Measurements from ENCODE around the gene QKI.
"Not testable (repeated sequence)": the region's sequence is repeated elsewhere in the genome, so short reads cannot be mapped to it uniquely, and the experiment has no call there.

The QKI gene

GRCh38 chr6:163439390-163439789 is 24.9 kb downstream of the QKI start:
- H2AFZ ChIP-seq (ENCODE audit: low read depth, low read length); H3K4me1 ChIP-seq (ENCODE audit: insufficient read depth, low read length); H3K4me3 ChIP-seq (ENCODE audit: low read length); H3K27me3 ChIP-seq (ENCODE audit: insufficient read depth, low read length); H3K9me3 ChIP-seq (ENCODE audit: low read length): not testable (repeated sequence)
- peaks cover 30% of the 10 kb centered on the region for H3K36me3 ChIP-seq (ENCODE audit: insufficient read depth, low read length)

DNA sequence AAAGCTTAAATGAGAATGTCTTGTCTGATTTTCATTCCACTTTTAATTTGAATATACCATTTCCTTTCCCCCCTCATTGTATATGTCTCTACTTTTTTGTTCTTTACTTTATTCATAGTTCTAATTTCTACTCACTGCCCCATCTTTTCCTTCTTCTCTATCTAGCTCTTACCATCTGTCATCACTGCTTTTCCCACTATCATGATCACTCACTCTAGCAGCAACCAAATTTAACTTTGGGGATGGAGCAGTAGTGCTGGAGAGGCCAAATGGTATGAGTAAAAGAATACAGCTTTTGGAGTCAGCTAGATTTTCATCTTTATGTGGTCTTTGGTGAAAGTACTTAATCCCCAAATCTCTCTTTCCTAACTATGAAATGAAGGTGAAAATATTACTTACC is 25.5 kb downstream of the QKI start:
- H3K27me3 ChIP-seq (ENCODE audit: insufficient read depth, low read length): no peaks in the 10 kb centered on the region
- no peak overlapping the region for H3K4me3 ChIP-seq (ENCODE audit: low read length)
- H3K9me3 ChIP-seq (ENCODE audit: low read length): no peaks in the 10 kb centered on the region
- H3K36me3 ChIP-seq (ENCODE audit: insufficient read depth, low read length): peaks cover 33% of the 10 kb centered on the region
- H2AFZ ChIP-seq (ENCODE audit: low read depth, low read length): no peak overlapping the region
- peaks cover 10% of the 10 kb centered on the region for H3K4me1 ChIP-seq (ENCODE audit: insufficient read depth, low read length)

DNA sequence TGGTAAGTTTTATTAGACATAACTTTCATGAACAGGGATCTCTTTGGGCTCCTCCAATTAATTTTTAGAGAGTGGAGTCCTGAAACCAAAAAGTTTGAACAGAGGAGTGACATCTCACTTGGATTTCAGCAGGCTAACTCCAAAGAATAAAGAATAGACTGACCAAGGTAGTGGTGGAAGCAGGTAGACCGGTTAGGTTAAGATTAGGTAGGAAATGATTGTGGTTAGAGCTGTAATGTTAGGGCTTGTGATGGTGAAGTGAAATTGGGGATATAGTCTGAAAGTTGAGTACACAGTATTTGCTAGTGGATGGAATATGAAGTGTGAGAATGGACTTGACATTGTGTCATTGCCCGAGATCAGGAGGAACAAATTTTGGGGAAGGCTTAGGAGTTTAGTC is 27.8 kb downstream of the QKI start:
- no peaks in the 10 kb centered on the region for H3K27me3 ChIP-seq (ENCODE audit: insufficient read depth, low read length)
- no peaks in the 10 kb centered on the region for H3K9me3 ChIP-seq (ENCODE audit: low read length)
- H2AFZ ChIP-seq (ENCODE audit: low read depth, low read length): no peak overlapping the region
- no peak overlapping the region for H3K4me3 ChIP-seq (ENCODE audit: low read length)
- peaks cover 14% of the 10 kb centered on the region for H3K4me1 ChIP-seq (ENCODE audit: insufficient read depth, low read length)
- peaks cover 36% of the 10 kb centered on the region for H3K36me3 ChIP-seq (ENCODE audit: insufficient read depth, low read length)

DNA sequence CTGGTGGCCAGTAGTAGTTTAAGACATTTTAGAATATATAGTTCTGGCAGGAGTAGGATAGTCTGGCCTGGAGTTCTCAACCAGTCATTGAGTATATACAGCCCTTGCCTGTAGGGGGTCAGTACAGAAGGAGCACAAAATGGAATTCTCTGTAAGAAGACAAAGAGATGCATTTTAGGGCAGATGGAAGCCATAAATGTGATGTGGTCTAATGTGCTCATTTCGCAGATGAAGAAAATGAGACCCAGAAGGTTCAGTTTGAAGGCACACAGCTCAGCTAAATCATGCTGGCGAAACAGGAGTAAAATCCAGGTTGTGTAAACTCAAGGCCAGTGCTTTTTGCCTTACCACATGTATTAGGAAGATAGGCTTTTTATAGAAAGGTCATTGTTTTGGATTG is 29.6 kb downstream of the QKI start:
- Histone ChIP-seq H3K27me3 (ENCODE audit: insufficient read depth, low read length) (no peaks in the 10 kb centered on the region), H3K36me3 (ENCODE audit: insufficient read depth, low read length) (peaks cover 29% of the 10 kb centered on the region), H3K9me3 (ENCODE audit: low read length) (no peaks in the 10 kb centered on the region), H3K4me1 (ENCODE audit: insufficient read depth, low read length) (peaks cover 19% of the 10 kb centered on the region), H2AFZ (ENCODE audit: low read depth, low read length) (no peak overlapping the region), H3K4me3 (ENCODE audit: low read length) (no peak overlapping the region)

DNA sequence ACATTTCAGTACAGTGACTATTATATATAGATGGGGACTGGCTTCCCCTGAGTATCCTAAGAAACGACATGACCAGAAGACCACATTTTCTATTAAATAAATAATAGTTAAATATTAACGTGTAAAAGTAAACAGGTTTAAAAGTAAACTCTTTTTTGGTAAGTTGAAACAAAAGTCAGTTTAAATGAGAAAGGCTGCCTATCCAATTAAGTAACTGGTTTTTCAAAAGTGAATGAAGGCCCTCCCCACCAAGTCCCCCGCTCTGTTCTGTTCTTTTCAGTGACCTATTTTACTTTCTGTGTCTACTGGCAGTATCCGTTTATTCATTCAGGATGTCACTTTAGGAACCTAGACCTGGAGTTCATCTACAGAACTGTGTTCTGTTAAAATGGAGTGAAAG is 32.0 kb downstream of the QKI start:
- H3K9me3 ChIP-seq (ENCODE audit: low read length): no peaks in the 10 kb centered on the region
- H3K4me1 ChIP-seq (ENCODE audit: insufficient read depth, low read length): peaks cover 15% of the 10 kb centered on the region
- no peak overlapping the region for H2AFZ ChIP-seq (ENCODE audit: low read depth, low read length)
- H3K36me3 ChIP-seq (ENCODE audit: insufficient read depth, low read length): peaks cover 23% of the 10 kb centered on the region
- H3K27me3 ChIP-seq (ENCODE audit: insufficient read depth, low read length): no peaks in the 10 kb centered on the region
- no peak overlapping the region for H3K4me3 ChIP-seq (ENCODE audit: low read length)

DNA sequence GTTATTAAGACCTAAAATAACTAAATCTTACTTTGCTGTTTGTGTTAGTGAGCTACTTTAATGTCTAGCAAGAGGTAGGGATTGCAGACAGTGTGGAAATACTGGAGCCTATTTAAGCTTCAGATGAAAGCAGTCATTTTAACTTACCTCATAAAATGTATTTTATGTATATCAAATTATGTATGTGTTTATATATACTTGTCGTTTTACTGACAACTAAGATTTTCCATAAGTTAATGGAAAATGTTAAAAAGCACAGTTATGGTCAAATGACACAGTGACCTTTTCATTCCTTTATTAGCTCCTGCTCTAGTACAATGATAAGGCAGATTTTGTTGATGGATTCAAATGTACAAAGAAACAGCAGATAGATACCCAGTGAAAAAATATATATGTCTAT is 34.6 kb downstream of the QKI start:
- Histone ChIP-seq H3K4me3 (ENCODE audit: low read length) (no peak overlapping the region), H3K36me3 (ENCODE audit: insufficient read depth, low read length) (peaks cover 17% of the 10 kb centered on the region), H3K9me3 (ENCODE audit: low read length) (no peaks in the 10 kb centered on the region), H3K27me3 (ENCODE audit: insufficient read depth, low read length) (no peaks in the 10 kb centered on the region), H3K4me1 (ENCODE audit: insufficient read depth, low read length) (peaks cover 12% of the 10 kb centered on the region), H2AFZ (ENCODE audit: low read depth, low read length) (no peak overlapping the region)

- peaks cover 10% of the 10 kb centered on the region for H3K4me1 ChIP-seq (ENCODE audit: insufficient read depth, low read length)
- H2AFZ ChIP-seq (ENCODE audit: low read depth, low read length): no peak overlapping the region
- H3K36me3 ChIP-seq (ENCODE audit: insufficient read depth, low read length): peaks cover 46% of the 10 kb centered on the region
- H3K4me3 ChIP-seq (ENCODE audit: low read length): no peak overlapping the region
- no peaks in the 10 kb centered on the region for H3K9me3 ChIP-seq (ENCODE audit: low read length)
- no peaks in the 10 kb centered on the region for H3K27me3 ChIP-seq (ENCODE audit: insufficient read depth, low read length)
Measured at GRCh38 chr6:163454425-163454824, 39.9 kb downstream of the QKI start.

DNA sequence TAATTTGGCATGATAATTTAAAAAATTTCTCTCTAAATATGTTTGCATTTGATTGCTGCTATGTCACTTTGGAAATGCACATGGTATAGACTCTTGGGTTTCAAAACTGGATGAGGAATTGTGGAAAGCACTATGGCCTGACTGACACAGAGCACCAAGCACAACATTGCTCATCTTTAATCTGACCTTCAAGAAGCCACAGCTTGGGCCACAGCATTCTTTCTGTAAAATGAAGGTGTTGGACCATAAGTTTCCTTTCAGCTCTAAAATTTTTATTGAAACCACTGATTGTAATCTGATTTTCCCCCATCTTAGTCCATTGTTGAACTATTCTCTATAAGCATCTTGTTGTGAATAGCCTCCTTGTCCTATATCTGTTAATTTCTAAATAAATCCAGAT is 41.0 kb downstream of the QKI start:
- Histone ChIP-seq H3K4me3 (ENCODE audit: low read length) (no peak overlapping the region), H3K36me3 (ENCODE audit: insufficient read depth, low read length) (peaks cover 47% of the 10 kb centered on the region), H3K4me1 (ENCODE audit: insufficient read depth, low read length) (peaks cover 21% of the 10 kb centered on the region), H2AFZ (ENCODE audit: low read depth, low read length) (no peak overlapping the region), H3K27me3 (ENCODE audit: insufficient read depth, low read length) (no peaks in the 10 kb centered on the region), H3K9me3 (ENCODE audit: low read length) (no peaks in the 10 kb centered on the region)

DNA sequence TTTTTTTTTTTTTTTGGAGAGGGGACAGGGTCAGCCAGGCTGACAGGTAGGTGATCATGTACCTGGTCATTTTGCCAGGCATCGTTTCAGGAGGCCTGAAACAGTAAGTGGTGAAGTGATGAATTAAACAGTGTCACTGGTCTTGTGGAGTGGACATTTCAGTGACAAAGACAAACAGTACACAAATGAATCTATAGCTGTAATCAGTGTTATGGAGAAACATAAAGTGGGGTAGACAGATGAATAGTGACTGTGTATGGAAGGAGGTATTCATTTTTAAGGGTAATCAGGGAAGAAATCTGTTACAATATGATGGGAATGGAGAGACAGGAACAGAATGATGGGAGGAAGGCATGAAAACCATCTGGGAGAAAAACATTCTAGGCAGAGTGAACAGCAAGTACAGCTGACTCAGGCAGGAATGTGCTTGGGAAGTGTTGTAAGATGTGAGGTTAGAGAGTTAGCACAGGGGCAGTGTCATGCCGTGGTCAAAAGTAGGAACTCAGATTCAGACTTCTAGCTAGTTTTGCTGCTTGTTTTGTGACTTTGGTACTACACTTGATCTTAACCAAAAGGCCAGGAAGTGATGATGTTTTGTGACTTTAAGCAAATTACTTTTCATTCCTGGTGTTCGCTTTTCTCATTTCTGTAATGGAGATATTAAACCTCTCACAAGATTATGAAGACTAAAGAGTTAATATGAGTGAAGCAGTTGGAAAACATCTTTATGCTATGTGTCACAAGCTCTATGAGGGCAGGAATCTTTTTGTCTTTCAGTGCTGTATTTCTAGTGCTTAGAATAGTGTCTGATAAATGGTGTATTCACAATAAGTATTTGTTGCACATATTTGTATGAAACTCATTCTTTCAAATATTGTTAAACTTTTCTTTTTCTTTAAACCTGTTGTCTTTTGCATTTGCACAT is 43.4 kb downstream of the QKI start:
- no peak overlapping the region for H3K4me3 ChIP-seq (ENCODE audit: low read length)

DNA sequence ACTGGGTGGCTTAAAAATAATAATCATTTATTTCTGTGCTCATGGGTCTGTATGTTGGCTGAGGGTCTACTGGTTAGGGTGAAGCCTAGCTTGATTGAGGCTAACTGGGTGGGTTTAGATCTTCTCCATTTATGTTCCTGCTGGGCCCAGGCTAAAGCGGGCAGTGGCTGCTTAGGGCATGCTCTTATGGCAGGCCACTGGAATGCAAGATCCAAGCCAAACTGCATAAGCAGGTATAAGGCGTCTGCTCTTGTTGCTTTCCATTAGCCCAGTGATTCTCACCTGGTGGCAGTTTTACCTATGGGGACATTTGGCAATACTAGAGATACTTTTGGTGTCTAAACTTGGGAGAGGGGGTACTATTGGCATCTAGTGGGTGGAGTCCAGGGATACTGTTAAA is 44.5 kb downstream of the QKI start:
- peaks cover 20% of the 10 kb centered on the region for H3K4me1 ChIP-seq (ENCODE audit: insufficient read depth, low read length)

More for the DNA sequence above, 43.4 kb downstream of the QKI start:
- H3K36me3 ChIP-seq (ENCODE audit: insufficient read depth, low read length): peaks cover 62% of the 10 kb centered on the region
- no peak overlapping the region for H2AFZ ChIP-seq (ENCODE audit: low read depth, low read length)
- no peaks in the 10 kb centered on the region for H3K9me3 ChIP-seq (ENCODE audit: low read length)
- H3K4me1 ChIP-seq (ENCODE audit: insufficient read depth, low read length): peaks cover 20% of the 10 kb centered on the region
- no peaks in the 10 kb centered on the region for H3K27me3 ChIP-seq (ENCODE audit: insufficient read depth, low read length)

DNA sequence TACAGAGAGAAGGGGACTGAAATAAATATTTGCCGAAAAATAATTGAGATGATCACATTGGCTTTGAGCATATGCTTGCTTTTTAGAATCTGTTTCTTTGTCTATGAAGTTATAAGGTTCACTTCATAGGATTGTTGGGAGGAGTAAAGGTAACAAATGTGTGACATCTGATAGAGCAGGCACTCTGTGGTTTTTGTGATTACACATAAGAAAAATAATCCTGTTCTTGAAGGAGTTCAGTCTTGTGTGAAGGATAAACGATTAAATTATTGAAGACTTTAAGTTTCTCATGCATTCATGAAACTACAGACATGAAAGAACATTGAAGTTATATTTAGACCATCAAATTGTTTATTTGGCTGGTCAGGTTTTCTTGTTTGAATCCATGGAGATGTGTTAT is 45.0 kb downstream of the QKI start:
- peaks cover 20% of the 10 kb centered on the region for H3K4me1 ChIP-seq (ENCODE audit: insufficient read depth, low read length)

More for the DNA sequence above, 44.5 kb downstream of the QKI start:
- Histone ChIP-seq H3K9me3 (ENCODE audit: low read length) (no peaks in the 10 kb centered on the region), H3K27me3 (ENCODE audit: insufficient read depth, low read length) (no peaks in the 10 kb centered on the region), H2AFZ (ENCODE audit: low read depth, low read length) (no peak overlapping the region), H3K36me3 (ENCODE audit: insufficient read depth, low read length) (peaks cover 72% of the 10 kb centered on the region), H3K4me3 (ENCODE audit: low read length) (no peak overlapping the region)

DNA sequence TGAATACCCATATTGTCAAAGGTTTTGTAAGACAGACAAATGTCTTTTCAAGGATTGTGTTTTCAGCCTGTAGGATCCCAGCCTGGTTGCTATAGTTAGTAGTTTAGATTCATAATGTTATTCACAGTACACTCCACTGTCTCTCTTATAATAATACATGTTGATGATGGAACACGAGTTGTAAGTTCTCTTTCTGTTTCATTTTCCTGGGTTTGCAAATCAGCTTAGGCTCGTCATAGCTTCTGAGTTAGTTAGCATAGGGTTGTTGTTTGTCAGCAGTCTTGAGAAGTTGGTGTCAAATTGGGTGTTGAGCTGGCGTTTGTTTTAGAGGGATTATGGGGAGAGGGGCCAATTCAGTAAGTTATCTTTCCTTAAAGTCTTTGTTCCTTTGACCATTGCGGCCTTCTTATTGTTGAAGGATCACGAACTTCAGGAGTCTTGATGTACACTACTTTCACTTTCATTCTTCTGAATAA is 45.8 kb downstream of the QKI start:
- Histone ChIP-seq H3K4me3 (ENCODE audit: low read length) (no peak overlapping the region), H3K27me3 (ENCODE audit: insufficient read depth, low read length) (no peaks in the 10 kb centered on the region), H3K4me1 (ENCODE audit: insufficient read depth, low read length) (peaks cover 19% of the 10 kb centered on the region), H3K36me3 (ENCODE audit: insufficient read depth, low read length) (peaks cover 78% of the 10 kb centered on the region), H3K9me3 (ENCODE audit: low read length) (no peaks in the 10 kb centered on the region), H2AFZ (ENCODE audit: low read depth, low read length) (no peak overlapping the region)

More for the DNA sequence above, 45.0 kb downstream of the QKI start:
- H3K4me3 ChIP-seq (ENCODE audit: low read length): no peak overlapping the region
- peaks cover 73% of the 10 kb centered on the region for H3K36me3 ChIP-seq (ENCODE audit: insufficient read depth, low read length)
- H3K9me3 ChIP-seq (ENCODE audit: low read length): no peaks in the 10 kb centered on the region
- H3K27me3 ChIP-seq (ENCODE audit: insufficient read depth, low read length): no peaks in the 10 kb centered on the region
- no peak overlapping the region for H2AFZ ChIP-seq (ENCODE audit: low read depth, low read length)

DNA sequence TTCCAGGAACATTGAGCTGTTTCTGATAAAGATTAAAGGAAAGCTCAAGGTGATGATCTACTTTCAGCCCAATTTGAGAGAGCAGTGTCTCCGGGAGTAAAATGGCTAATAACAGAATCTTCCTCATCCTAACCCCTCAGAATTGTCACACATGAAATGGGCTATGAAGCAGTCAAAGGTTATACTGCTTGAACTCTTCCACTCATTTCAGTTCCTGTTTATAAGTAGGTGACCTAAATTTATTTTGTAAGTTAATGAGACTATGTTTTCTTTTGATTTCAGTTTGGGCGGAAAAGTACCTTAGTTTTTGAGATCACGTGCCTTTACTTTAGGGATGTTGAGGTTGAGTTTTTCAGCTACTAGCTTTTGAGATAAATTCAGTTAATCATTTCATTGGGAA is 47.2 kb downstream of the QKI start:
- Histone ChIP-seq H3K9me3 (ENCODE audit: low read length) (no peaks in the 10 kb centered on the region), H3K36me3 (ENCODE audit: insufficient read depth, low read length) (peaks cover 71% of the 10 kb centered on the region), H3K4me1 (ENCODE audit: insufficient read depth, low read length) (peaks cover 15% of the 10 kb centered on the region), H2AFZ (ENCODE audit: low read depth, low read length) (no peak overlapping the region), H3K4me3 (ENCODE audit: low read length) (no peak overlapping the region), H3K27me3 (ENCODE audit: insufficient read depth, low read length) (no peaks in the 10 kb centered on the region)
